ENCODE data around the gene FHAD1.

FHAD1 gene

DNA sequence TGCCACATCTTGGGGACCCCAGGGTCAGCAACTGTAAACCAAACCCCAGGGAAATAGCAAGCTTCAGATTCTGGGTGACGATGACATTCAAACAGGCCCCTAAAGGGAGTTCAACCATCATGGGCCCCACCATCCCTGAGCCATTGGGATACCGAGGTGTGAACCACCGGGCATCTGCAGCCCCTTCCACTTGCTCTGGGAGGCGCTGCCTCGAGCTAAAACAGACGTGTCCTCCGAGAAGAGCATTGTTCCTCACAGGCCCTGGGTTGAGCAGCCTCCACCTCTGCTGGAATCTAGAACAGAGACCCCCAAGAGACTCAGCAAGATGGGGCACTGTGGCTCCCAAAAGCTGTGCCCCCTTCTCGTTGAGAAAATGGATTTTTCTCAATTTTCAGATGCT lies 143.6 kb downstream of the FHAD1 start:
- DNase-seq (ENCODE audit: extremely low read depth in 1 of 2, low read depth in 1 of 2), result no peak

DNA sequence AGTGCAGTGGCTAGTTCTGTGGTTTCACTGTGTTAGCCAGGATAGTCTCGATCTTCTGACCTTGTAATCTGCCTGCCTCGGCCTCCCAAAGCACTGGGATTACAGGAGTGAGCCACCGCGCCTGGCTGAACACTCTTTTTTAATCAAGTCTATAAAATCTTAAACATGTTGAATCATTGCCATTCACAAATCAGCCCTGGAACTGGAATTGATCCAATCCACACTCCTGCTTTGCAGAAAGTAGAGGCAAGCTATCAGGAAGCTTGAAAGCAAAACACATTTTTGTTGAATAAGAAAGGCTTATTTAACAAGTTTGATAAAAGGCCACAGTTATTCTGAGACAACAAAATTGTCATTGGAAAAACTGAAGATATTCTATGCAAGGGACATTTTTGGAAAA lies 144.3 kb downstream of the FHAD1 start:
- no peak for DNase-seq (ENCODE audit: extremely low read depth in 1 of 2, low read depth in 1 of 2)

DNA sequence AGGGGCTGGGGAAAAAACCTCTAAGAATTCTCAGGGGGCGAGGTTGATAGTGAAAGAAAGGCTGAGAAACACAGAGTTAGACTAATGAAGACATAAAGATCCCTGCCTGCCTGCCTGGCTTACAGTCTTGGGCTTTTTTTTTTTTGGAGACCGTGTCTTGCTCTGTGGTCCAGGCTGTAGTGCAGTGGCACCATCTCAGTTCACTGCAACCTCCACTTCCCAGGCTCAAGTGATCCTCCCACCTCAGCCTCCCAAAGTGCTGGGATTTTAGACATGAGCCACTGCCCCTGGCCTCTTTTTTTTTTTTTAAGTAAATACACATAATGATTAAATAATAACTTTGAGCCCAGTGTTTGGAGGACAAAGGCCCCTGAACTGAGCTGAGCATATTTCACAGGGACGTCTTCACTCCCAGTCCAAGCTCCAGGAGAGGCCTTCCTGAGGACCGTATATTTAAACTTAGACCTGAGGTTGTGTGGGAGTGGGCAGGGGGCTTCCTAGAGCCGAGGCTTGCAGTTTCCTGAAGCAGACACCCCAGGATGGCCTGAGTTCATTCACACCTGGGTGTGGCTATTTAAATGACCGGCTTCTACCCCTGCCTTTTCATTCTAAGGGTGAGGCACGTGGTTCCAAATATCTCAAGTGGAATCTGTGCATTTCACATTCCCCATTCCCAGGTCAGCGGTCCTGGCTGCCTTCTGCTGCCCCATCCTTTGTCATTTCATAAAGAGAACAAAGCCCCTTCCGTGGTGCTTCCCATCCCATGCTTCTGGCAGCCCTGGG lies 146.6 kb downstream of the FHAD1 start:
- no peak for DNase-seq (ENCODE audit: extremely low read depth in 1 of 2, low read depth in 1 of 2)

DNA sequence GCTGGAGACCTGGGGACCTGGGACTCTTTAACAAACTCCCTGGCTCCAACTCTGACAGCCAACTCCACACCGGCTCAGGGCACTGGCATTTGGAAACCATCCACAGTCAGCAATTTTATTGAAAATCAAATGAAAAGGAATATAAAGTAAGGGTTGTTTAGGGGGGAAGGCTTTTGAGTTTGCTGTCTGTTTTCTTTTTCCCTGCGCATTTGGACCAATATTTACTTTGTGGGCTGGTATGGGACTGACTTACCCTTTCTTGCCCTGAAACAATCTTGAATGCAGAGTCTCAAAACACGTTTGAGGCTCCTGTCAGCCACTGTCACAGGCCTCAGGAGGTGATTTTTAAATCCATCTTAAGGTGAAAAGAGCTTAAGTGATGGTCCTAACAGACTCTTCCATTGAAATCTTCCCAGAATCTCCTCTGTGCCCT lies 147.3 kb downstream of the FHAD1 start:
- DNase-seq (ENCODE audit: extremely low read depth in 1 of 2, low read depth in 1 of 2), result no peak

DNA sequence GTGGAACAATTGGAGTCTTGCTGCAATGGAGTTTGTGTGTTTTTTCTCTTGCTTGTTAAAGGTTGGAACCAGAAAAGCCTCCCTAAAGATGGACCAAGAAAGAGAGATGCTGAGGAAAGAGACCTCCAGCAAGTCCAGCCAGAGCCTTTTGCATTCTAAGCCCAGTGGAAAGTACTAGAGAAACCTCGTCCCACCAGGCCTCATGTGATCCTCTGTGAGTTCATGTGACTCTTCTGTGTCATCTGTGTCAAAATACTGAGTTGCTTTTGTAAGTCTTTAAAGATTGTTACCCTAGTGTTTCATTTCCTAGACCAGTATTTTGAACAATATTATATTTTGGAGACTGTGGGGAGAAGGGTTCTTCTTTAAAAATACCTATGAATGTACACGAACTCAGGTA lies 150.2 kb downstream of the FHAD1 start:
- no peak for DNase-seq (ENCODE audit: extremely low read depth in 1 of 2, low read depth in 1 of 2)

DNA sequence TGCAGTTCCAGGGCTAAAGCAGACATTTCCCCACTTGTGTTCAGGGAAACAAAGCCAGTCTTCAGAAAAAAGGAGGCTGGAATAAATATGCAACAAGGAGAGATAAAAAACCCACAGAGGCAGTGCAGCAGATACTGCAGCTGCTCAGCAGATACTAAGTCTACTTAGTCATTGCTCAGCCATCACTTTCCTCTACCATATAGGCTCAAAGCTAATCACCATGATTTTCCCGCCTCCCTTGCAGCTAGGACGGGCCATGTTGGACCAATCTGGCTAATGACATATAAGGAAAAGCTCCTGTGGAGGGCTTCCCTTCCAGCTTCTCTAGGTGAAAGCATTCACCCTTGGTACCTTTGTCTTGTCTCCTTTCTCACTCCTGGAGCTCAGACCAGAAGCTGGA lies 152.7 kb downstream of the FHAD1 start:
- DNase-seq (ENCODE audit: extremely low read depth in 1 of 2, low read depth in 1 of 2), result no peak

DNA sequence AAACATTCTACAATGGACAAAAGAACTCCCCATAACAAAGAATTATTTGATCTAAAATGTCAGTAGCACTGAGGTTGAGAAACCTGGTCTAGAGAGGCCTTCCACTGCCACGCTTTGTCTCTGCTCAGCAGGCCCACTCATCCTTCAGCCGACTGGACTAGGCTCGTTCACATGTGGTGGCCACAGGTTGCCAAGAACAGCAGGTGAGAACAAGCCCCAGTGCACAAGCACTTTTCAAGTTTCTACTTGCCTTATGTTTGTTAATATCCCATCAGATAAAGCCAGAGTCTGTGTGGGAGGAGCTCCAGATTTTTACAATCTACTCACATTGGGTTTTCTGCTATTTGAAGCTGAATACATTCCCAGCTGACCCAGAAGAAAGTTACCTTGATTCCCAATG lies 153.6 kb downstream of the FHAD1 start:
- DNase-seq (ENCODE audit: extremely low read depth in 1 of 2, low read depth in 1 of 2), result no peak

DNA sequence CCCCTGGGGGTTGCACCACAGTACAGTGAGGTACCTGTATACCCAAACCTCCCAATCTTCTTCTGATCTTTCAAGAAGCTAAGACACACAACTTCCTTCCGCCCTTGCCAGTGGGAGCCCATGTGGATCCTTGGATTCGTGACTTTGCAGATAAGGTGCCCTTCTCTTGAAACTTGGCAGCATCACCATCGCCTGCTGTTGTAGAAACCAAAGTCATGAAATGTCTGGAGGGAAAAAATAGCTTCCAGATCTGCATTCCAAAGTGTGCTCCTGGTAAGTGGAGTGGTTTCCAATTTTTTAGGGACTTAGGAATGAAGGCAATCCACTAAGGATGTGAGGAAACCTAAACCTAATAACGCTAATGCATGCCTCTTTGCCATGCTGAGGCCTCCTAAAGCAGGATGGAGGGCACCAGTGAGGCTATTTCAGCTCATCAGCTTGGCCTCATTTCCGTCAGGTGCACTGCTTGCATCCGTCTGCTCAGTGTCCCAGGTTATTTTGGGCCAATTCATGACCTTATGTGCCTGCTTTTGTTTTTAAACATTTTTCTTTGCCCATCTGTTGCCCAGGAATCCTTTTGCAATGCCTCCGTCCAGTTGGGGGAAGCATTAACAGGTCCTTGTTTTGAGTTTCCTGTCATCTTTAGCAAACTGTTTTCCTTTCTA lies 154.5 kb downstream of the FHAD1 start:
- no peak for DNase-seq (ENCODE audit: extremely low read depth in 1 of 2, low read depth in 1 of 2)

DNA sequence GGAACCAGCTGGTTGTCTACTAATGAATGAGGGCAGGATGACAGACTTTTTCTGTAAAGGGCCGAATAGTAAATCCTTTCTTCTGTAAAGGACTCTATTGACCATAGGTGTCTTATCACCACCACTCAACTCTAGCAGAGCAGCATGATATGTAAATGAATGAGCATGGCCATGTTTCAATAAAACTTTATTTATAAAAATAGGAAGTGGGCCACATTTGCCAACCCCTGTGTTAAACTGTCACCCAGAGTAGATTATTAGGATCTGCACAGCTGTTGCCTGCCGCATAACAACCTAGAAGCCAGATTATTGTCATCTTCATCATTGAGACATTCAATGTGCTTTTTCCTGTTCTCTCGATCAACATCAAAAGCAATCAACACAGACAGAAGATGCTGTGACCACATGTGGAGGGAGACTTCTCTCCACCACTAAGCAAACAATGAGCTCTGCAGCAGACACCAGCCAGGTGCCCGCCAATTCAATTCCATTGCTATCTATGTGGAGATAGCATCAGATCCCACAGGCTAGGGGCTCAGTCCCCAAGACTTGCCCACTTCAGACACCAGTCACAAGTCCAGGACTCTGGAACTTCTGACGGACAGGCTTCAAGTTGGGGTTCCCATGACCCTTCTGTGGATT lies 155.9 kb downstream of the FHAD1 start:
- DNase-seq (ENCODE audit: extremely low read depth in 1 of 2, low read depth in 1 of 2), result no peak

DNA sequence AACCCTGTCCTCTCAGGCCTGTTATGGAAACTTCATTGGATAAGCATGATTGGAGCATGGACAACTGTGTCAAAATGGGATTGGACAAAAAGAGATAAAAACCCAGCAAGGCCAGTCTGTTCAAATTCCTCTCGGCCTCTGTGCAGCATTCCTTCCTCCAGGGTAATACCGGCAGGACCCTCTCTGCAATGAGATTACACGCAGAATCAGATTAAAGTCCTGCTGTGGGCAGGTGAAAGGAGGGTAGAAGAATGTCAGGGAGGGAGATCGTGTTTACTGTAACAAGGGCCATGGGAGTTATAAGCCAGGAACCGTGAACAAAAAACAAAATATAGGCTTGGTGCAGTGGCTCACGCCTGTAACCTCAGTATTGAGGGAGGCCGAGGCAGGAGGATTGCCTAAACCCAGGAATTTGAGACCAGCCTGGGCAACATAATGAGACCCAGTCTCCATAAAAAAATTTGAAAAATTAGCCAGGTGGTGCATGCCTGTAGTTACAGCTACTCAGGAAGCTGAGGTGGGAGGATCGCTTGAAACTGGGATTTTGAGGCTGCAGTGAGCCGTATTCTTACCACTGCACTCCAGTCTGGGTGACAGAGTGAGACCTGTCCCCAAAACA lies 157.0 kb downstream of the FHAD1 start:
- no peak for DNase-seq (ENCODE audit: extremely low read depth in 1 of 2, low read depth in 1 of 2)

DNA sequence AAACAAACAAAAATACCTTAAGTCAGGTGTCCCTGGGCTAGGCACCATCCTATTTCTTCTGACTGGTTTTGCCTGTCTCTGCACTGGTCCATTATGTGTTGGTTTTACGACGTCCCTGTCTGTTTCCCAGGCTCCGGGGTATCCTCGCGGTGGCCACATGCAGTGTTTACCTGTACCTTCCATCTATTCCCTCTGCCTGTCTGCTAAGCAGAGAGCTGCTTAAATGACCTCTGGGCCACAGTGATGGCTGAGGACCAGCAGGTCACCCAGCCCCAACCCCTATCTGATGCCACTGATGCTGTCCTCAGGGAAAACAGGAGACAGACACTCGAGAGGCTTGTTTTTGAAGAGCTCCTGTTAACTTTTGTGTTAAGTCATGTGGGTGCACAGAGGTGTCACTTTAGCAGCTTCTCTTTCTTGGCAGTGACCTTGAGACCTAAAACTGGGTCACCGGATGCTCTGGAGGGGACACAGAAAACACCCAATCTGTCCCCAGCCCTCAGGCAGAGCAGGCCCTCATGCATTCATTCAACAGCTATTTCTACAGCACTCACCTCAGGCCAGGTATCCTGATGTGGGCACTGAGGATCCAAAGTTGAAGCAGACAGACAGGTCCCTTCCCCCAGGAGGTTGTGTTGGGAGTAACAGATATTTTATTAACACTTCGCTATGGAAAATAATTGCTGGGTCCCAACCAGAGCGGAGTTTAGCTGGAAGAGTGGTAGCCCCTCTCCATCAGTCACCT lies 158.3 kb downstream of the FHAD1 start:
- DNase-seq (ENCODE audit: extremely low read depth in 1 of 2, low read depth in 1 of 2), result no peak

DNA sequence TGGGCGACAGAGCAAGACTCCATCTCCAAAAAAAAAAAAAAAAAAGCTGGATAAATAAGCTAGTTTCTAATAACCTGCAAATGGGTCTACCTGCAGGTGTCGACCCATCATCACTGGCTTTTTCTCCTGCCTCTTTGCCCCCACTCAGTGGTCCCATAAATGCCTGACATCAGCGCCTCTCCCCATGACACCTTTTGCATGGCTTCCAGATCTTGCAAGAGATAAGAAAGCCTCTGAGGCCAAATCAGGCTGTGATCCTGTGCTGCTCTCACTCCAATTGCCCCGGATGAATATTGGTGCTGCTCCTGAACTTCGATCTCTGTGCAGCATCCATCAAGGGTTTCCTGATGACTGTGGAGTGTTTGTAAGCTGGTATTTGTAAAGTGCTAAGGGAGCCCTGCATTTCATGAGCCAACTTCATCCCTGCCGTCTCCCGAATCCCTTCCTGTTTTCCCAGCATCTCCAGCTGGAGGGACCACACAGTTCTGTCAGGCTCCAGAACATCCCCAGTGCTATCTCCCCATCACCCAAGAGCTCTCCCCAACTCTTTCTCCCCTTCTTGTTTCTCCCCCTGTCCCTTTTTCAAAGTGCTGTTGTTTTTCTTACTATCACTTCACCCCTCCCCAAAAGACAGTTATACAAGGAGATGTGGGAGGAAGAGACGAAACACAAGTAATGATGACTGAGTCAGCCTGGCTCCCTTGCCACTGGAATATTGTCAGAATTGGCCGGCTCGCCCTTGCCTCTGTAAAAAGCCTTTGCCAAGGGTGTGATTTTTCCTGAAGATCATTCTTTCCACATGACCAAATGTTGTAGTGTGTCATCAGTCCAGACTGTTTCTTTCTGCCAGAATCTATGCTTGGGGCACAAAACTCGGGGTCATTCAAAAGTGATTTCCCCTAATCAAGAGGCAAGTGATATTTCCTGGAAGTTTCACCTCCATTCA lies 159.9 kb downstream of the FHAD1 start:
- no peak for DNase-seq (ENCODE audit: extremely low read depth in 1 of 2, low read depth in 1 of 2)

DNA sequence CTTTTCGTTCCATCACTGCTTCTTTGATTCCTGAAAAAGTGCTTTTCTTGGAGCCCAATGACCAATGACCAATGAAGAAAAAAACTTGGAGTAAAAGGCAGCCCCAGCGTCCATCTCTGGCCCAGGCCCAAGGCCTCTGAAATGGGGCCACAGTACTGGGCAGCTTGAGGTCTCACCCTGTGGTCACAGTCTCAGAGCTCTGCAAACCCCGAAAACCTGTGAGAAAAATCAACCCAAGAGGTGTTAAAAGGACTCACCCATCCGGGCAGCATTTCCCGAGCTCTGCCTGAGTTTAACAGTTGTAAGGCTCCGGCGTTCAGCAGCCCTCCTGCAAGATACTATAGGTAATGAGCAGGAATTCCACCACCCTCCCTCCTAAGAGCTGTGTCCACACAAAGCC lies 160.6 kb downstream of the FHAD1 start:
- DNase-seq (ENCODE audit: extremely low read depth in 1 of 2, low read depth in 1 of 2), result no peak

DNA sequence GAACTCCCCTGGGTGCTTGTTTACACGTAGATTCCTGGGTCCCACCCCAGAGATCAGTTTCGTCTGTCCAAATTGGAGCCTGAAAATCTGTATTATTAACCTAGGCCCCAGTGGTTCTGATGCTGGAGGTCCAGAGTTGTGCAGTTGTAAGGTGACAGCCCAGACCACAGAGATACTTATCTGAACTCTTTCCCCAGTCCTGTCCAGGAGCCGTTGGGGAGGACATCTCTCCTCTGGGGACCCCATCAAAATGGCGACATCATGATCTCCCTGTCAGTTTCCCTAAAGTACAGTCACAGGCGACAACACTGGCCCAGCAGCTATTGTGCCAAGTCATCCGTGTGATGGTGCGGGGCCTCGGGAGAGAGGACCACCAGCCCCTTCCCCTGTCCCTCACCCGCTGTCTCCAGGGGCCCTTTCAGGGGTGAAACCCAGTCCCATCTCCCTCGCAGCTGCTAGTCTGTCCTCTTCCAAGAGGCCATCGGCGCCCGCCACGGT lies 161.9 kb downstream of the FHAD1 start:
- no peak for DNase-seq (ENCODE audit: extremely low read depth in 1 of 2, low read depth in 1 of 2)

DNA sequence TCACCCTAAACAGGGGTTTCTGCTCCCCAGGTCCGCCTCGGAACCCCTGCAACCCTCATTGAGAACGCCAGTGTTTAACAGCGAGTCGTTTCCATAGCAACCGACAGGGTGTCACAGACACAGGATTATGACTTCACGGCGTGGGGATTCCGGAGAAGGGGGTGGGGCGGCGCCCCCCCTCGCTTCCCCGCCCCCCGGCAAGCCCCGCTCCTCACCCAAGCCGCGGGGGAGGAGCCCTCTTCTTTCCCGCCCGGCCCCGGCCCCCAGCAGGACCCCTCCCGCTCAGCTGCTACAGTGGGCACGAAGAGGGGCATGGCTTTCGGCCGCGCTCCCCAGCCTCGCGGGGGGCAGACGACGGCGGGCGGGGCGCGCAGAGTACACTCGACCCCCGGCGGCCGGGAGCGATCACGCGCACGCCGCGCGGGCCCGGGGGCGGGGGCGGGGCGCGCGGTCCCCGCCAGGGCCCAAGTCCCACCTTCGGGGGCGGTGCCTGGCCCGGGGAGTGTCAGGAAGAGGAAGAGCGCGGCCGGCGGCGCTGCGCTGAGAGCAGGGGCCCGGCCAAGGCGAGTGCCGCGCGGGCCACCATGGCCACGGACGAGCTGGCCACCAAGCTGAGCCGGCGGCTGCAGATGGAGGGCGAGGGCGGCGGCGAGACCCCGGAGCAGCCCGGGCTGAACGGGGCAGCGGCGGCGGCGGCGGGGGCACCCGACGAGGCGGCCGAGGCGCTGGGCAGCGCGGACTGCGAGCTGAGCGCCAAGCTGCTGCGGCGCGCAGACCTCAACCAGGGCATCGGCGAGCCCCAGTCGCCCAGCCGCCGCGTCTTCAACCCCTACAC lies 162.6 kb downstream of the FHAD1 start, which contains the start of gene EFHD2:
Gene EFHD2 (plus strand): TSS at position 501 of the 835 bp plus-strand sequence. CDS start 84 bp downstream, at position 585.
- DNase-seq (ENCODE audit: extremely low read depth in 1 of 2, low read depth in 1 of 2), result peak; percentile 75 to 81

DNA sequence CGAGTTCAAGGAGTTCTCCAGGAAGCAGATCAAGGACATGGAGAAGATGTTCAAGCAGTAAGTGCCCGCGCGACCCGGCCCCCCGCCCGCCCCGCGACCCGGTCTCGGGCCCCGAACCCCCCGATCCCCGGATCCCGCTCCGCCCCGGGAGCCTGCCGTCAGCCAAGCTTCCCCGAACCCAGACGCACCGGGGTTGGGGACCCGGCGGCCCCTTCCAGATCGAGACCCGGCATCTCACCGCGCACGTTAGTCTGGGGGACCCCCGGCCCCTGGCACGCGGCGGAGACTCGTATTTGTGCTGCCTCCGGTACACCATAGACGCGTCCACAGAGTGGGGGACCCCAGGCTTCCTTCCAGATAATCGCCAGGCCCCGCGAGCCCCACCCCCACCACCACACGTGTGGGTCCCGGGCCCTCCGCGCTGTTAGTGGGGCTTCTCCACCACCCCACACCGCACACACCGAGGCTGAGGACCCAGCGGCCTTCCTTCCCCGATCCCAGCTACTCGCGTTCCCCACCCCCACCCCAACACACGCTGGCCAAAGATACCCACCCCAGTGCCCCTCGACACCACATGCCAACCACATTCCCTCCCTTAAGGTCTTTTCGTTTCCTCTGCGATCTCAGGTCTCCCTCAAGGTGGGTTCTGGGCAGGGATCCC lies 163.3 kb downstream of the FHAD1 start:
- no peak for DNase-seq (ENCODE audit: extremely low read depth in 1 of 2, low read depth in 1 of 2)

DNA sequence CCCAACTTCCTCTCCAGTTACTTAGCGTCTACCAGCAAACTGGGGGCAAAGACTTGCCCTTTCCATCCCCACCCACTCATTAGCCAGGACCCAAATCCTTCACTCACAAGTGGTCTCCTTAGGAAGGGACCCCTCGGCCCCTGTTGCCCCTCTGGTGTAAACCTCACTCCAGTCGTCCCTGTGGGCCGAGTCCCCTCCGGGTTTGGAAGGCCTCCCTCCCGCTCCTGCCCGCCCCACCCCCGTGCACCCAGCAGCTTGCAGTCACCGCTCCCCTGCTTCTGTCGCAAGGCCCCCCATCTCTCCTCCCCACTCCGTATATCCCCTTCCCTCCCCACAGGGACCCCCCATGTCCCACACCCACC lies 163.8 kb downstream of the FHAD1 start:
- no peak for DNase-seq (ENCODE audit: extremely low read depth in 1 of 2, low read depth in 1 of 2)

DNA sequence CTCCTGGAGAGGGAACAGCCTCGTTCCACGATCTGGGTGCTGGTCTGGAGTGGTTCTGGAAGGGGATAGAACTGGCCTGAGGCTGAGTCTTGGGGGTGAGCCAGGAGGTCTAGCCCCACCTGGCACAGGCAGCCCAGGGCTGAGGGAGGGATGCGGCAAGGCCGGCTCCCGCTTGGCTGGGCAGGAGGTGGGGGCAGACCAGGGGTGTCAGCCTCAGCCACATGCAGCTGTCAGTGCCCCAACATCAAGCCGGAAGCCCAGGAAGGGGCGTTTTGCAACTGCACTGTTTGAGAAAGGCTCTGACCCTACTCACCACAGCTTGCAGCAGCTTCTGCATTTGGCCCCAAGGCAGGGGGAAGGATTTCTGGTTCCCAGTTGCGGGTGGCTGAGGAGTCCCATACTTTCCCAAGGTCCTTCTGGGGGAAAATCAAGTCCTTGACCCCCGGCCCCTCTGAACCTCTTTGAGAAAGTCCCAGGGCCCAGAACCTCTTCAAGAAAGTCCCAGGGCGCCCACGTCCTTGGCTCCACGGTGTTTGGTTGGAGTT lies 164.6 kb downstream of the FHAD1 start:
- DNase-seq (ENCODE audit: extremely low read depth in 1 of 2, low read depth in 1 of 2), result no peak
